ENCODE data around the gene PHB1. TPM values are rescaled to one million over a fixed set of nuclear protein-coding genes. Genes with fewer than 3 reads are reported as not detected.

The PHB1 gene
- total and polyA plus RNA-seq, 2 experiments from 2014 or later, result 134 to 337 TPM

DNA sequence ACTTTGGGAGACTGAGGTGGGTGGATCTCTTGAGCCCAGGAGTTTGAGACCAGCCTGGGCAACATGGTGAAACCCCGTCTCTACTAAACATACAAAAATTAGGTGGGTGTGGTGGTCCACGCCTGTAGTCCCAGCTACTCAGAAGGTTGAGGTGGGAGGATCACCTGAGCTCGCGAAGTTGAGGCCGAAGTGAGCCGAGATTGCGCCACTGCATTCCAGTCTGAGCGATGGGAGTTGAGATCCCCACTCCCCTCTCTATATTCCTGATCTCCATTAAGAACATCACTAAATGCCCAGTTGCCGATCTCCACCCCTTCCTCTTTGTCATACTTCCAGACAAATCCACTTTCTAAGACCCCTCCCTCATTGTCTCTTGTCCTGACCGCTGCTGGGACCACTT lies 28.3 kb downstream of the PHB1 start:
- Histone ChIP-seq H3K36me3 (no peaks in the 10 kb centered on the region), H3K27me3 (no peaks in the 10 kb centered on the region), H3K4me3 (no peak overlapping the region), H3K4me1 (ENCODE audit: low read depth) (no peaks in the 10 kb centered on the region), H3K27ac (no peak overlapping the region), H3K9me3 (ENCODE audit: low read depth) (no peaks in the 10 kb centered on the region)
- TF ChIP-seq, protein P1, sequence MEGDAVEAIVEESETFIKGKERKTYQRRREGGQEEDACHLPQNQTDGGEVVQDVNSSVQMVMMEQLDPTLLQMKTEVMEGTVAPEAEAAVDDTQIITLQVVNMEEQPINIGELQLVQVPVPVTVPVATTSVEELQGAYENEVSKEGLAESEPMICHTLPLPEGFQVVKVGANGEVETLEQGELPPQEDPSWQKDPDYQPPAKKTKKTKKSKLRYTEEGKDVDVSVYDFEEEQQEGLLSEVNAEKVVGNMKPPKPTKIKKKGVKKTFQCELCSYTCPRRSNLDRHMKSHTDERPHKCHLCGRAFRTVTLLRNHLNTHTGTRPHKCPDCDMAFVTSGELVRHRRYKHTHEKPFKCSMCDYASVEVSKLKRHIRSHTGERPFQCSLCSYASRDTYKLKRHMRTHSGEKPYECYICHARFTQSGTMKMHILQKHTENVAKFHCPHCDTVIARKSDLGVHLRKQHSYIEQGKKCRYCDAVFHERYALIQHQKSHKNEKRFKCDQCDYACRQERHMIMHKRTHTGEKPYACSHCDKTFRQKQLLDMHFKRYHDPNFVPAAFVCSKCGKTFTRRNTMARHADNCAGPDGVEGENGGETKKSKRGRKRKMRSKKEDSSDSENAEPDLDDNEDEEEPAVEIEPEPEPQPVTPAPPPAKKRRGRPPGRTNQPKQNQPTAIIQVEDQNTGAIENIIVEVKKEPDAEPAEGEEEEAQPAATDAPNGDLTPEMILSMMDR (IDR thresholded peaks at IDR 0.05; ENCODE audit: low read depth, low read length), result no peak
- no peak for DNase-seq (ENCODE audit: low read depth in 1 of 2, low spot score in 1 of 2)

- no peaks in the 10 kb centered on the region for H3K4me1 ChIP-seq (ENCODE audit: low read depth)
- DNase-seq (ENCODE audit: low read depth in 1 of 2, low spot score in 1 of 2), result no peak
- TF ChIP-seq, protein P1 (IDR thresholded peaks at IDR 0.05; ENCODE audit: low read depth, low read length), result no peak
- H3K27ac ChIP-seq, result no peak overlapping the region
- no peaks in the 10 kb centered on the region for H3K27me3 ChIP-seq
- no peak overlapping the region for H3K4me3 ChIP-seq
- no peaks in the 10 kb centered on the region for H3K9me3 ChIP-seq (ENCODE audit: low read depth)
- H3K36me3 ChIP-seq, result no peaks in the 10 kb centered on the region
These were observed 29.7 kb downstream of the PHB1 start for GRCh38 chr17:49384951-49385350.

- Histone ChIP-seq H3K9me3 (ENCODE audit: low read depth) (no peaks in the 10 kb centered on the region), H3K27me3 (no peaks in the 10 kb centered on the region), H3K27ac (no peak overlapping the region), H3K4me3 (no peak overlapping the region), H3K36me3 (no peaks in the 10 kb centered on the region), H3K4me1 (ENCODE audit: low read depth) (no peaks in the 10 kb centered on the region)
- TF ChIP-seq, protein P1 (IDR thresholded peaks at IDR 0.05; ENCODE audit: low read depth, low read length), result no peak
- DNase-seq (ENCODE audit: low read depth in 1 of 2, low spot score in 1 of 2), result no peak
These were observed 31.6 kb downstream of the PHB1 start for GRCh38 chr17:49383060-49383459.

DNA sequence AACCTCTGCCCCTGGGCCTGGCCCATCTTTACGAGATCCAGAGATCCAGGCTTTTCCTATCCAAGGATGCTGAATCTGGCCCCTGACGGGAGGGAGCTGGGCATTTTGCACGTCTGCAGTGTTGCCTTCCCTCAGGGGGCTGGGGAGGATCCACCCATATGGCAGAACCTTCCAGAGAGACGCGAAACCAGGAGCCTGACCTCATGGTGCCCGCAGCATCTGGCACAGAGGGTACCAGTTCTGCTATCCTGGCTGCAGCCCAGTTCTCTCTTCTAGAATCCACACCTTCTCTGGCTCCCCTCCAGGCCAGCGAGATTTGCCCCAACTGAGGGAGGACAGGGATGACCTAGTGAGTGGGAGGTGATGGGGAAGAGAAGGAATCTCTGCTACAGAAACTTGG lies 32.1 kb downstream of the PHB1 start:
- H3K36me3 ChIP-seq, result no peaks in the 10 kb centered on the region
- DNase-seq (ENCODE audit: low read depth in 1 of 2, low spot score in 1 of 2), result no peak
- H3K27ac ChIP-seq, result no peak overlapping the region
- H3K4me1 ChIP-seq (ENCODE audit: low read depth), result no peaks in the 10 kb centered on the region
- H3K27me3 ChIP-seq, result no peaks in the 10 kb centered on the region
- H3K9me3 ChIP-seq (ENCODE audit: low read depth), result no peaks in the 10 kb centered on the region
- no peak overlapping the region for H3K4me3 ChIP-seq
- TF ChIP-seq, protein P1 (IDR thresholded peaks at IDR 0.05; ENCODE audit: low read depth, low read length), result no peak

DNA sequence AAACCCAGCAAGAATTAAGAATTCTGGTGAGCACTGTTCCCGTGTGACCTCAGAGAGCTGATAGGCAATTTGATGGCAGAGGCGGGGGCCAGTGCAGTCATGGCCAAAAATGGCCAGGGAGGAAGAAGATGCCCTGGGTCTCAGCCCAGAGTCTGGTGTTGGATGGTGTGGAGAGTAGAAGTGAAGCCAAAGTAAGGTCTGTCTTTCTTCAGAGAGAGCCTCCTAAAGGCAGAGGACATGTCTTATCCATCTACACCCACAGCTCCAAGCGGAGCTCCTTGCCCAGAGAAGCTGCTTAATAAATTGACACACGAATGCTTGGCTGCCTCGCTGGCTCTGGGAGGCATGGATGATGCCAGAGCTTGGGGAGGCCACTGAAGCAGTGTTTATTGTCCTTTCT lies 32.9 kb downstream of the PHB1 start:
- TF ChIP-seq, protein P1 (IDR thresholded peaks at IDR 0.05; ENCODE audit: low read depth, low read length), result no peak
- Histone ChIP-seq H3K4me1 (ENCODE audit: low read depth) (no peaks in the 10 kb centered on the region), H3K27me3 (no peaks in the 10 kb centered on the region), H3K9me3 (ENCODE audit: low read depth) (no peaks in the 10 kb centered on the region), H3K27ac (no peak overlapping the region), H3K4me3 (no peak overlapping the region), H3K36me3 (no peaks in the 10 kb centered on the region)
- DNase-seq (ENCODE audit: low read depth in 1 of 2, low spot score in 1 of 2), result no peak

GRCh38 chr17:49381033-49381432 lies 33.6 kb downstream of the PHB1 start:
- Histone ChIP-seq H3K27me3 (no peaks in the 10 kb centered on the region), H3K9me3 (ENCODE audit: low read depth) (no peaks in the 10 kb centered on the region), H3K4me1 (ENCODE audit: low read depth) (no peaks in the 10 kb centered on the region), H3K4me3 (no peak overlapping the region), H3K27ac (no peak overlapping the region), H3K36me3 (no peaks in the 10 kb centered on the region)
- TF ChIP-seq, protein P1 (IDR thresholded peaks at IDR 0.05; ENCODE audit: low read depth, low read length), result no peak
- DNase-seq (ENCODE audit: low read depth in 1 of 2, low spot score in 1 of 2), result no peak
